Hepatic stellate cell (primary cell): Measurements from ENCODE around the gene SMPDL3A.

Experiments
- DNase-seq: peaks from one replicate; pipeline ENCODE4 v3.0.0; 2011; ENCODE audit warnings: low spot score

Gene SMPDL3A

DNA sequence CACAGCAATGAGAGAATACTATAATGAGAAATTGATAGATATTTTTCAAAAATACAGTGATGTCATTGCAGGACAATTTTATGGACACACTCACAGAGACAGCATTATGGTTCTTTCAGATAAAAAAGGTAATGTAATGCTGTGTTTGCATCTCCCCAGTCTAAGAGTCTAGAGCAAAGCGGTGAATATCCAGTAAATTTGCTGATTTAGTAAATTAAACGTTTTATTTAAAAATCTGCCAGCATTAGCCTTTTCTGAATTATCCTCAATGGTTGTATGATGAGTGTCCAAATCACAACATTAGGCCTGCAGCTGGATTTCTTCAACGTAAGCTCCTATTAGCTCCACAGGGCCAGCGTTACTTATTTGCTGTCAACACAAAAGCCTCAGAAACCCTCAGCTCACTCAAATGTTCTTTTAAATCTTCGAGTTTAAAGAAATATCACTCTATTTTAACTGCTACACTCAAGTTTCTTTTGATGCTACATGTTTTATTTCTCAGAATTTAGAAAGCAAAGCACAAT, 16.0 kb downstream of the SMPDL3A start:
- DNase-seq, result no peak

DNA sequence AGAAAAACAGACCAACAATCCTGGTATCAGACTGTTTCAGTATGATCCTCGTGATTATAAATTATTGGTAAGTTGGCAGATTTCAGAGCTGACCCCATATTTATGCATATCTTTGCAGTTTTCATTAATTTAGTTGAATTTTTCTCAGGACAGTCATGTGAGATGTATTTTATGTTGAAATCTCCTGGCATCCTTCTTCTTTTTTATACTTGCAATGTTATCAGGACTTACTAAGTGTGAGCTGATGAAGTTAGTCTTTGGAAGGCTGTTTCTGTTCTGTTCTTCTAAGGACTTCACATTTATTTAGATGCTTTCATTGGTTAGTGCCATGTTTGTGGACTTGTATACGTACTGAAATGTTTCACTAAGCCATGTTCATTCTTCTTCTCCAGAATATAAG, 17.2 kb downstream of the SMPDL3A start:
- no peak for DNase-seq

DNA sequence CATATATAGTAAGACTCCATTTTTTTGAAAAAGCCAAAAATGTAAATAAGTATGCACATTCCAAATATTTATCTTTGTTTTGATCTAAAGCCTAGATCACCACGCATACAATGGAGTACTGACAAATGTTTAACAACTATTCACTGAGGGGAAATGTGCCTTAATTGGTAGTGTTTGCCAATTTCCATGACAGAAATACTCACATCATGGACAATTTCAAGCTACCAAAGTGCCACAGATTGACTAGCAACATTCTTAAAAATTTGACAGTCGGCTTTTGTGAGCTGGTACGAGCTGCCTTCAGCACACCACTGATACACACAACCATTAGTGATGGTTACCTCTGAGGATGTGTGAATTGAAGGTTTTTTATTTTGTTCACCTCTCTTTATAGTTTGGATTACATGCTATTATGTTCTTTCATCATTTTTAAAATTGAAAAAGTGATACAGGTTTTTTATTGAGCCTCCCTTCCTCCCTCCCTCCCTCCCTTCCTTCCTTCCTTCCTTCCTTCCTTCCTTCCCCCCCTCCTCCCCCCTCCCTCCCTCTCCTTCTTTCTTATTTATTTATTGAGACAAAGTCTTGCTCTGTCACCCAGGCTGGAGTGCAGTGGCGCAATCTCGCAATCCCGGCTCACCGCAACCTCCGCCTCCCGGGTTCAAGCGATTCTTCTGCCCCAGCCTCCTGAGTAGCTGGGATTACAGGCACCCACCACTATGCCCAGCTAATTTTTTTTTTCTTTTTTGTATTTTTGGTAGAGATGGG, 19.2 kb downstream of the SMPDL3A start:
- DNase-seq, result no peak

DNA sequence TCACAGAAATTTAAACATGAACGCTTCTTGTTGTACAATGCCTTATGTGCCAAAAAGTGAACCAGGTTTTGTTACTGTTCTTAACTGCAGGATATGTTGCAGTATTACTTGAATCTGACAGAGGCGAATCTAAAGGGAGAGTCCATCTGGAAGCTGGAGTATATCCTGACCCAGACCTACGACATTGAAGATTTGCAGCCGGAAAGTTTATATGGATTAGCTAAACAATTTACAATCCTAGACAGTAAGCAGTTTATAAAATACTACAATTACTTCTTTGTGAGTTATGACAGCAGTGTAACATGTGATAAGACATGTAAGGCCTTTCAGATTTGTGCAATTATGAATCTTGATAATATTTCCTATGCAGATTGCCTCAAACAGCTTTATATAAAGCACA, 19.9 kb downstream of the SMPDL3A start:
- DNase-seq, result no peak

DNA sequence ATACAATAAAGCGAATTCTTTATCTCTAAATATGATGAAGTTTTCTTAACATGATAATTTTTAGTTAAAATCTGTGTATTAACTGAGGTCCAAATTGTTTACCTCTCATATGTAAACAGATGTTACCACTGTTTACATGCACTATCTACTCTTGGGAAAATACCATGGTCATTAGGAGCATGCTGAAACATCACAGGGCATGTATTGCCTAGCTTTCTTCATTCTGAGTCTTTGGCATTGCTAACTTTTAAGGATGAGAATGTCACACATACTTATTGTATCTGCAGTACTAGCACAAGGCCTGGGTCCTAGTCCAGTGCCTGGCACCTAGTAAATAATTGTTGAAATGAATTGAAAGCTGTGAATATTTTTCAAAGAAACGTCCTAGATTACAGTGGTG, 20.6 kb downstream of the SMPDL3A start:
- DNase-seq, result no peak

DNA sequence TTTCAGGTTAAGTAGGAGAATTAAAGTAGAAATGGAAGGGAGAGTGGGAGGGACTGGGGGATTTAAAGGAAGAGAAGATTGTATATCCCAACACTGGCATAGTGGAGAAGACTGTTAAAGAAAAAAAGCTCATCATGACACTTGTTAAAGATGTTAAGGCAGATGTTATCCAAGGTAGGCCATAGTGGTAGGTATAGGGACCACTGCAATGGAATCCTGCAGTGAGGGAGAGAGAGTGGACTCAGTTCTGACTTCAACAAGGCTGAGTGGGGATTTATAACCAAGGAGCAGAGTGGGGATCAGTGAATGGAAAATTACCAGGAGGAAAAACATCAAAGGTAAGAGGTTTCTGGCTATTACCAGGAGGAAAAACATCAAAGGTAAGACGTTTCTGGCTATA, 21.1 kb downstream of the SMPDL3A start:
- no peak for DNase-seq

DNA sequence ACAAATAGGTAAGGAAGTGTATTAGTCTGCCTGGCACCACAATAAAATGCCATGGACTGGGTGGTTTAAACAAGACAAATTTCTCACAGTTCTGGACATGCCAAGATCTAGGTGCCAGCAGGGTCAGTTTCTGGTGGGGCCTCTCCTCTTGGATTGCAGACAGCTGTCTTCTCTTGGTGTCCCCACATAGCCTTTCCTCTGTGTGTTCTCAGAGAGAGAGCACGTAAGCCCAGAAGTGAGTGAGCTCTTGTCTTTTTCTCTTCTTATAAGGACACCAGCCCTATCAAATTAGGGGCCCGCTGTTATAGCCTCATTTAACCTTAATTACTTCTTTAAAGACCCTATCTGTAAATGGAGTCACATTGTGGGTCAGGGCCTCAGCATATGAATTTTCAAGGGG, 28.3 kb downstream of the SMPDL3A start:
- no peak for DNase-seq

DNA sequence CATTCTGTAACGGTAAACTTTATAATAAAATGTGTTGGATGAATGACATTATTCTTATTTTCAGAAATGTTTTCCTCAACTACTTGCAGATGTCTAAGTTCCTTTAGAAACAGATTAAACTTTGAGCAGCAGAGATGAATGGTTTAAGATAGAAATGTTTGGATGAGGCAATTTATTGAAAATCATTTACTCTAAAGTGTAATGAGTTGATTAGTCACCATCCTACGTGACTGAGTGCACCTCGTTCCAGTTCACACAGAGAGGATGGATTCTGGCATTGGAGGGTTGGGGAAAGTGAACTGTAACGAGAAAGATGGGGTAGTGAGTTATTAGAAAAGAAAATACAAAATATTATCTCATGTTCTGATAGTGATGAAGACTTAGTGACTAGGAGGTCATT, 28.7 kb downstream of the SMPDL3A start:
- DNase-seq, result no peak

DNA sequence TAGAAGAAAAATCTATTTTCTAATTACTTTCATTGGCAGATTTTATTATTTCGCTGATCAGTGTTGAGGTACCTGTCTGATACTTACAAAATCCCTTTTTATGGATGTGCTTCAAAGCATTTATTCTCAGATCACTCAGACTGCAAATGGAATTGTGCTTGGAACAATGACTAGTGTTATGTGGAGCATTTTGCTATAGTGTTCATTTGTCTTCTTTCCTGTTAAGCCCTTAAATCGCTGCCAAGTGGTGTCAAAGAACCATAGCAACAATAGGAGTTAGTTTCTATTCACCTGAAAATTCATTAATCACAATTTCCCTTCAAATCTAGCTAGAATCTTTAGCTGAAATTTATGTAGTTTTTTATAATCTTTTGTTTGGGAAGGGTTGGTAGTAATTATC, 29.8 kb downstream of the SMPDL3A start:
- no peak for DNase-seq

DNA sequence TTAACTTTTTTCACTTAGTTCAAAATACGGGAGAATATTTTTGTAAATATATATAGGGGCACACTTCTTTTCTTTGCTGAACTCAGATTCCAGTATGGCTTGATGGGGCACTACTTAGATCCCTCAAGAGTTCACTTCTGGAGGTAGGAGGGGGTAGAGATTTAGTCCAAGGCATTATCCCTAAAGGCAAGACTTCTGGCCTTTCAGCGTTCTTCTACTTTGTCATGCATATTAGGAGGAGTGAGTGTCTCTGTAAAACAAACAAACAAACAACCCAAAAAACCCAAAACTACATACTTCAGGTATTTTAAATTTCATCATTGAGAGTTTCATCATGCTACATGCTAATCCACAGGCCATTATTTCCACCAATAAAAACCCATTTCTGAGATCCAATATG, 32.0 kb downstream of the SMPDL3A start:
- no peak for DNase-seq

DNA sequence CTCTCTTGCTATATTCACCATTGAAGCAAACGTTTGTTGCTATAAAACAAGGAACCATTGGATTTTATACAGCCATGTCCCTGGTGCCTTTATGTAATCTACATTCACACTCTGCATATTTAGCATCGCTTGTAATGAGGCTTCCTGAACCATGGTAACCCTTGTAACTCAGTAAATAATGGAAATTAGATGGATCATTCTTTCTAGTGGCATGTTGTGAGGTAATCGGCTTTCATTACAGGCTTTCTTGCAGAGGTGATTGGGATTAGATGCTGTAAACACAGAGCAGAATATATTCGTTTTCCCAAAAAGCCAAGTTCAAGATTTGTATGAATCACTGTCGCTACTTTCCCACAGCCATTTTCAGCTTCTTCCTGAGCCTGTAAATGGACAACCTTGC, 36.1 kb downstream of the SMPDL3A start:
- DNase-seq, result no peak

DNA sequence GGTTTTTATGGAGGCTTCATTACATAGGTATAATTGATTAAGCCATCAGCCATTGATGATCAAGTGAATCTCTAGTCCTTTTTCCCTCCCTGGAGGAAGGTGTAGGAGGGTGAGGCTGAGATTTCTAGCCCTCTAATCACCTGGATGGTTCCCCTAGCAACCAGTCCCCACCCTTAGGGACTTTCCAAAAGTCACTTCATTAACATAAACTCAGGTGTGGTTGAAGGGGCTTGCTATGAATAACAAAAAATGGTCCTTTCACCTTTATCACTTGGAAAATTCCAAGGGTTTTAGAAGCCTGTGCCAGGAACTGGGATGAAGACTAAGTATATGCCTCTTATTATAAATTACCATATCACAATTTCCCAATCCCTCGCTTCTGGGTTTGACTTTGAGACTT, 40.4 kb downstream of the SMPDL3A start:
- DNase-seq, result no peak

DNA sequence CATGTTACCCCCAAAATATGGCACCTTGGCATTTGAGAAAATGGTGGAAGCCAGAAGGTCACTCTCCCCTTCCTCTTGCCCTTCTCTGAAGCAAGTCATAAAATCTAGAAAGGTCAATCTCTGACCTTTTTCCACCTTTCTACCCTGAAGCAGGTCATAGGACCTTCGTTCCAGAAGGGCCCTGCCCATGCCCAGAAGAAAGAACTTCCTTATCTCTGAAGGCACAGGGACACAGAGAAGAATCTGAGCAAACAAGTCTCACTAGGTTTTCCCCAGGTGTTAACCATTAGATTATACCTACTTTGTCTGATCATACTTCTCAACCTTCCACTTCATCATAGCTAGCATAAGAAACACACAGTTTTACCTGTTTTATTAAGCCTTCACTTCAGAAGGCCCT, 42.5 kb downstream of the SMPDL3A start:
- no peak for DNase-seq

DNA sequence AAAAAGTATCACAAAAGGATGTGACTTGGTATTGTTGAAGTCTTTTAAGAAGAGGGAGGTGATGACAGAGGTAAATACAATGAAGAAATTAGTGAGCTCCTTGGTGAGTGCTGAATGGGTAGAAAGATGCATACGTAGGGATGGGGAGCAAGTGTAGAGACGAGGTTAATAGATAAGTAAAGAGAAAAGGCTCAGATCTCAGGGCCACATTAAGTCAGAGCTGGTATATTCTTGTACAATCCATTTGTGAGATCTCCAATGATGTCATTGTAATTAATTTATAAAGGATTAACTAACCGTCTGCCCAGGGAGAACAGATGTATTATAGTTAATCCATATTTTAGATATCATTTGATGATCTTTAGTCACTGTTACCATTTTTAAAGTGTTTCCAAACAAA, 43.4 kb downstream of the SMPDL3A start:
- no peak for DNase-seq

DNA sequence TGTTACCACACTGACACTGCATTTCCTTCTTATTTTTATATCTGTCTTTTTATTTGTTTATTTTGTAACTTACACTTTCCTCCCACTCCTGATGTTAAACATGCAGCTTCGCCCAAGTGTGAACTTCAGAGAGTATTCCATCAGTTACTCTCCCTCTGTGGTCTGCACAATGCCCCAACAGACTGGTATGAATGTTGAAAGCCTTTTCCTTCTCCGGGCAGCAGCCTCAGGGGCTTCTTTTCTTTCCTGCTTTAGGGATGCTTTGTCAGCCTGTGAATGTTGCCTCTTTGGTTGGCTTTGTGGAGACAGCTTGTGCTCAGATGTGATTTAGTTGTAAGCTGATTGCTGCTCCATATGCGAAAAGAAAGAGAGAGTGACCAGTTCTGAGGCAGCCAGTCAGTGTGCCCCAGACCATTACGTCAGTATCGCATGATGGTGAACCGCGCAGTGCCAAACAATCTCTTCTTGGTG, 44.0 kb downstream of the SMPDL3A start:
- DNase-seq, result no peak

DNA sequence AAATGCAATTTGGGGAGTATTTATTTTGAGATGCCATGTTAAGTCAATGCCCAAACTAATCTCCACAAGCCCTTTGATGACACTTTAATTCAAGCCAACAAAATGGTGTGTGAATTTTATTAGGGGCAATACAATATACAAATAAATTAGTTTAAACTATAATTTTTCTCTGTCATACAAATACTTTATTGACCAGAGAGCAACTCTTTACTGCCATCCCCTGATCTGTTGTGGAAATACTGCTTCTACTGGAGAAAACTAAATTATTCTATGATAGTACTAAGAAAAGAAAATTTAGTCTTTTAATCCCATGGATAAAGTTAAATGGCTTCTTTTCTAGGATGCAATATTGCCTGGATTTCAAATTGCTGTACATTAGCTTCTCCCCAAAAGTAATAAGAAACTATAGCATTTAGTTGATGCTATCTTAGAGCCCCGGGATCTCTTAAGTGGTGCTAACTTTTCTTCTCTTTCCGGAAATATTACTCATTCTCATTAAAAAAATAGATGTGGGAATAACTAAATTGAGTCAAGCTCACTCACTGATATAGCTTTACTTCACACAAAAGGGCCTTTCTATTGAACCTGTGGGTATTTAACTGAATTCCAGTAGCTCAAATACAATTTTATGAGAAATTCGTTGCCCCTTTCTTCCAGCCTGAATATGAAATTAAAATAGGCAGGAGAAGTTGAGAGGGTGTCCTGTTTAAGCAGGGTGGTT, 49.2 kb downstream of the SMPDL3A start:
- peak; percentile 24 for DNase-seq

DNA sequence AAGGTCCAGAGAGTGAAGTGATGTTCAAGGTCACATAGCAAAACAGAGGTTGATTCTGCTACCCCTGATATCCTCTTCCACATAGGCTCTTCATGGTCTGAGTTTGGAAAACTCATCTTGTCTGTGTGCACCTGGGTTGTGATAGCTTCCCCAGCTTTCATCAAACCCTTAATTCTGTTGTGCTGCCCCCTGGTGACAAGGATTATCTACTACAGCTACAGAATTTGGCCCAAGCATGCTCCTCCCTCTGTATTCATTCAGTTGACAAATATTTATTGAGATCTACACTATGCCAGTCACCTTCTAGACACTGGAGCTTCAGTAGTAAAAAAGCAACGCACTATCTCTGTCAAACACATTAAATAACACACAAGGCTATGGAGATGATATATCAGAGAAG, 50.4 kb downstream of the SMPDL3A start:
- peak; percentile 53 for DNase-seq

DNA sequence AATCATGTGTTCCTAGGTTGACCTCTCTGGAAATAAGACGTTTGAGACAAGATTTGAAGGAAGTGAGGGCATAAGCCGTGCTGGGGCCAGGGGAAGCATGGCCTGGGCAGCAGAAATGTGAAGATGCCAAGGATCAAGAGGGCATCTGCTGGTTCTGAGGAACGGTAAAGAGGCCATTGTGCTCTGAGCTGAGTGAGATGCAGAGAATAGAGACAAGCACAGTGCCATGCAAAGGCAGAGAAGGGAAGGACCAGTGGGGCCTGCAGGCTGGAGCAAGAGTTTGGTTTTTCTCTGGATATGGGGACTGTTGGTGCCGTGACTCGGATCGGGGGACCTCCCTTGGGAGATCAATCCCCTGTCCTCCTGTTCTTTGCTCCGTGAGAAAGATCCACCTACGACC, 50.8 kb downstream of the SMPDL3A start:
- DNase-seq, result no peak

DNA sequence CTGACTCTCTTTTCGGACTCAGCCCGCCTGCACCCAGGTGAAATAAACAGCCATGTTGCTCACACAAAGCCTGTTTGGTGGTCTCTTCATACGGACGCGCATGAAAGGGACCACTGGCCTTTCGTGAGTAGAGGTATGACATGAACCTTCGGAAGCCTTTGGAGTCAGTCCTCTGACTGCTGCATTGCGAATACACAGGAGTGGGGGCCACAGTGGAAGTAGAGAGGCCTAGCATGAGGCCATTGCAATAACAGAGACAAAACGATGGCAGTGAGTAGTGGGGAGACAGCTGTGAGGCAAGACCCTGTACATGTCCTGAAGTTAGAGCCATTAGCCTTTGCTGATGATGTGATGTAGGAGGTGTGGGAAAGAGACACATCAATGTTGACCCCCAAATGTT, 56.4 kb downstream of the SMPDL3A start:
- DNase-seq, result no peak

DNA sequence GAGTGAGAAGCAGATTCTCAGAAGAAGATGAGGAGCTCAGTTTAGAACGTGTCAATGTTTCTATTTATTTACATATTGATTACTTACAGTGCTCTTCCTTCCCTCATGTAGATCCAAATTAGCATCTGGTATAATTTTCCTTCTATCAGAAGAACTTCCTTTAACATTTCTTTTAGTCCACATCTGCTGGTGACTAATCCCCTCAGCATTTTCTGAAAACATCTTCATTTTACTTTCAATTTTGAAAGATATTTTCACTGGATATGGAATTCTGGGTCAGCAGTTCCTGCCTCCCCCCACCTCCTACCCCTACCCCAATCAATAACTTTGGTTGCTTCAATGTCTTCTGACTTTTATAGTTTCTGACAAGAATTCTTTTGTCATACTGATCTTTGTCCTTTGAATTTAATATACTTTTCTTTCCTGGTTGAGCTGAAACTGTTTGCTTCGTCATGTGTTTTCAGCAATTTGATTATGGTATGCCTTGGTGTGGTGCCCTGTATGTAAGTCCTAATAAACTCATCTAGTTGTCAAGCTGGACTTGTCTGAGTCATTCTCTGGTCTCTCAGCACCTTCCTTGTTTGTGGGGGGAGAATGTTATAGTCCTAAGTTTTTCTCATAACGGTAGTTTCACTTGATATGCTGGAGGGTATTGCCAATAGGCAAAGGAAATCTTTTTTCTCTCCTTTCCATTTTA, 57.0 kb downstream of the SMPDL3A start:
- no peak for DNase-seq

DNA sequence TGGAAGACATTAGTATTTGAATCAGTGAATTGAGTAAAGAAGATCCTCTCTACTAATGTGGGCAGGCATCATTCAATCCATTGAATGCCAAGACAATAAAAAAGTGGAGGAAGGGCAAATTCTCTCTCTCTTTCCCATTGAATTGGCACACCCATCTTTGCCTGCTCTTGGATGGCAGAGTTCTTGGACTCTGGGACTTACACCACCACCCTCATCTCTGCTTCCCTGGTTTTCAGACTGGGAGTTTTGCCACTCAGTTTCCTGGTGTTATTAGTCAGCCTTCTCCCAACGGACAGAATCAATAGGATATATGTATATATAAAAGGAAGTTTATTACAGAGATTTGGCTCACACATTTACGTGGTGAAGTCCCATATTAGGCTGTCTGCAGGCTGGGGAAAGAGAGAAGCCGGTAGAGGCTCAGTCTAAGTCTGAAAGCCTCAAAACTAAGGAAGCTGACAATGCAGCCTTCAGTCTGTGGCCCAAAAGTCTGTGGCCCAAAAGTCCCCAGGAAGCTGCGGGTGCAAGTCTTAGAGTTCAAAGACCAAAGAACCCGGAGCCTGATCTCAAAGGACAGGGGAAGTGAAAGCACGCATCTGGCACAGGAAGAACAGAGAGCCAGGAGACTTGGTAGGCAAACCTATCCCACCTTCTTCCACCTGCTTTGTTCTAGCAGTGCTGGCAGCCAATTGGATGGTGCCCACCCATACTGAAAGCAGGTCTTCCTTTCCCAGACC, 64.4 kb downstream of the SMPDL3A start:
- DNase-seq, result no peak
